PFSK-1 (cell line): ENCODE measurements around the gene FASTK.

Source experiments
- POLR2AphosphoS5 ChIP-seq: IDR thresholded peaks from 2 replicates; pipeline ENCODE4 v1.6.1; 2012; ENCODE audit warnings: low read depth, mild to moderate bottlenecking, control low read depth, low read length, moderate library complexity
- REST ChIP-seq, 2 experiments: IDR thresholded peaks; 2 replicates each; pipeline versions ENCODE4 v1.6.1 to v1.8.0; 2011 to 2012; ENCODE audit warnings: low read depth in 2 of 2, low read length in 2 of 2, control low read depth in 1 of 2, inconsistent platforms in 1 of 2, mild to moderate bottlenecking in 1 of 2, moderate library complexity in 1 of 2; ENCODE audit not compliant: insufficient read depth in 1 of 2

DNA sequence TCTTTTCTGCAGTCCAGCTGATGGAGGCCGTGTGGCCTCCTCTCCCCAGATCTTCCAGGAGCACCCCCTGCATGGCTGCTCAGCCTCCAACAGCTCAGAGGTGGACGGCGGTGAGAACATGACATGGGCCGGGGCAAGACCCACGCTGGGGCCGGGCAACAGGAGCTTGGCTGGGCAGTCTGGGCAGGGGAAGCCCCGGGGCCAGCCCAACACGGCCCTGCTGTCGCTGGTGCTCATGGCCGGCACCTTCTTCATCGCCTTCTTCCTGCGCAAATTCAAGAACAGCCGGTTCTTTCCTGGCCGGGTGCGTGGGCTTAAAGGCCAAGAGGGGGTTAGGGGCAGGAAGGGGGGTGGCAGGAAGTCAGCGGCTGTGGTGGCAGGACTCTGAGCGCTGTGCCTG, 6.6 kb downstream of the FASTK start:
- no peak for TF ChIP-seq REST (IDR thresholded peaks at IDR 0.05; ENCODE audit: insufficient read depth in 1 of 2, low read depth in 2 of 2, low read length in 2 of 2)
- no peak for TF ChIP-seq POLR2AphosphoS5
